Measurements from ENCODE around the gene DHX16.

- TF ChIP-seq, protein P1, sequence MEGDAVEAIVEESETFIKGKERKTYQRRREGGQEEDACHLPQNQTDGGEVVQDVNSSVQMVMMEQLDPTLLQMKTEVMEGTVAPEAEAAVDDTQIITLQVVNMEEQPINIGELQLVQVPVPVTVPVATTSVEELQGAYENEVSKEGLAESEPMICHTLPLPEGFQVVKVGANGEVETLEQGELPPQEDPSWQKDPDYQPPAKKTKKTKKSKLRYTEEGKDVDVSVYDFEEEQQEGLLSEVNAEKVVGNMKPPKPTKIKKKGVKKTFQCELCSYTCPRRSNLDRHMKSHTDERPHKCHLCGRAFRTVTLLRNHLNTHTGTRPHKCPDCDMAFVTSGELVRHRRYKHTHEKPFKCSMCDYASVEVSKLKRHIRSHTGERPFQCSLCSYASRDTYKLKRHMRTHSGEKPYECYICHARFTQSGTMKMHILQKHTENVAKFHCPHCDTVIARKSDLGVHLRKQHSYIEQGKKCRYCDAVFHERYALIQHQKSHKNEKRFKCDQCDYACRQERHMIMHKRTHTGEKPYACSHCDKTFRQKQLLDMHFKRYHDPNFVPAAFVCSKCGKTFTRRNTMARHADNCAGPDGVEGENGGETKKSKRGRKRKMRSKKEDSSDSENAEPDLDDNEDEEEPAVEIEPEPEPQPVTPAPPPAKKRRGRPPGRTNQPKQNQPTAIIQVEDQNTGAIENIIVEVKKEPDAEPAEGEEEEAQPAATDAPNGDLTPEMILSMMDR (optimal IDR thresholded peaks at IDR 0.05 in 1 of 3, IDR thresholded peaks at IDR 0.05 in 1 of 3, conservative IDR thresholded peaks at IDR 0.05 in 1 of 3; ENCODE audit: extremely low read depth in 1 of 3, insufficient read depth in 2 of 3, low read length in 3 of 3), result no peak
- no peak for TF ChIP-seq EZH2 (IDR thresholded peaks at IDR 0.05; ENCODE audit: low read length)
These were observed 10.6 kb upstream of the DHX16 start for GRCh38 chr6:30683183-30683979.
